ENCODE results near the gene MKI67. TPM values are rescaled to one million over a fixed set of nuclear protein-coding genes. Genes with fewer than 3 reads are reported as not detected.
A peak's percentile ranks its signal among the peaks of the same experiment; 100 is the strongest.

The MKI67 gene
- total RNA-seq, 1 donor from 2014 or later: 1.2 TPM

DNA sequence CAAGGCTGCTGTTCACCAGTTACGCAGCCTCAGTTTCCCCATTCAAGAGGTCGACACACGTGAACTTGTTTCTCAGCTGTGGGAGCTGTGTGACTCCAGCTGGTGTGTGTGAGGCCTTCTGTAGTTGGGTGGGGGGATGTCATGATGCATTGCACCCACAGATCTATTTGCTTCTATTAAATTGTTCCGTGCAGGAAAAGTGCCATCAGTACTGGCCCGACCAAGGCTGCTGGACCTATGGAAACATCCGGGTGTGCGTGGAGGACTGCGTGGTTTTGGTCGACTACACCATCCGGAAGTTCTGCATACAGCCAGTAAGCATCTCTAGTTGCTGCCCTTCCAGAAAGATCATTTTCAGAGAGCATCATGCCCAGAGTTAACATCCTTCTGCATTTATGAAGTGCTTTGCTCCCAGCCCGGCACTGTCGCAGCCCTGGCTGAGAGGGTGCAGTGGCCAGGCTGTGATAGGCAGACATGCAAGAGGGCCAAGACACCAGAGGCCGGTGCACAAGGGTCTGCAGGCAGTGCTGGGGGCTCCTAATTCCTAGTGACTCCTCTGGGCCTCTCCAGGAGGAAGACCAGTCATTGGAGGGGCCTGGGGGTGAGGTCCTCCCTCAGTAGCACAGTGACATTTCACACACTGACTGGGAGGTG is 60.2 kb downstream of the MKI67 start:
- Histone ChIP-seq H3K9me3 (replicated peaks) (no peaks in the 10 kb centered on the region), H3K27ac (replicated peaks) (no peak overlapping the region), H3K36me3 (peaks cover 44% of the 10 kb centered on the region), H3K4me3 (no peak overlapping the region), H3K4me1 (peaks cover 45% of the 10 kb centered on the region), H3K27me3 (ENCODE audit: low read depth) (no peaks in the 10 kb centered on the region)
- intact Hi-C loops (cut with micrococcal nuclease): loop anchor here (10.0 kb wide), 2 partner anchors 51 to 161 kb away; partner anchors contain the start of gene PTPRE
- TF ChIP-seq, protein P1, sequence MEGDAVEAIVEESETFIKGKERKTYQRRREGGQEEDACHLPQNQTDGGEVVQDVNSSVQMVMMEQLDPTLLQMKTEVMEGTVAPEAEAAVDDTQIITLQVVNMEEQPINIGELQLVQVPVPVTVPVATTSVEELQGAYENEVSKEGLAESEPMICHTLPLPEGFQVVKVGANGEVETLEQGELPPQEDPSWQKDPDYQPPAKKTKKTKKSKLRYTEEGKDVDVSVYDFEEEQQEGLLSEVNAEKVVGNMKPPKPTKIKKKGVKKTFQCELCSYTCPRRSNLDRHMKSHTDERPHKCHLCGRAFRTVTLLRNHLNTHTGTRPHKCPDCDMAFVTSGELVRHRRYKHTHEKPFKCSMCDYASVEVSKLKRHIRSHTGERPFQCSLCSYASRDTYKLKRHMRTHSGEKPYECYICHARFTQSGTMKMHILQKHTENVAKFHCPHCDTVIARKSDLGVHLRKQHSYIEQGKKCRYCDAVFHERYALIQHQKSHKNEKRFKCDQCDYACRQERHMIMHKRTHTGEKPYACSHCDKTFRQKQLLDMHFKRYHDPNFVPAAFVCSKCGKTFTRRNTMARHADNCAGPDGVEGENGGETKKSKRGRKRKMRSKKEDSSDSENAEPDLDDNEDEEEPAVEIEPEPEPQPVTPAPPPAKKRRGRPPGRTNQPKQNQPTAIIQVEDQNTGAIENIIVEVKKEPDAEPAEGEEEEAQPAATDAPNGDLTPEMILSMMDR (IDR thresholded peaks at IDR 0.05; ENCODE audit: borderline replicate concordance): no peak
- DNase-seq: no peak

DNA sequence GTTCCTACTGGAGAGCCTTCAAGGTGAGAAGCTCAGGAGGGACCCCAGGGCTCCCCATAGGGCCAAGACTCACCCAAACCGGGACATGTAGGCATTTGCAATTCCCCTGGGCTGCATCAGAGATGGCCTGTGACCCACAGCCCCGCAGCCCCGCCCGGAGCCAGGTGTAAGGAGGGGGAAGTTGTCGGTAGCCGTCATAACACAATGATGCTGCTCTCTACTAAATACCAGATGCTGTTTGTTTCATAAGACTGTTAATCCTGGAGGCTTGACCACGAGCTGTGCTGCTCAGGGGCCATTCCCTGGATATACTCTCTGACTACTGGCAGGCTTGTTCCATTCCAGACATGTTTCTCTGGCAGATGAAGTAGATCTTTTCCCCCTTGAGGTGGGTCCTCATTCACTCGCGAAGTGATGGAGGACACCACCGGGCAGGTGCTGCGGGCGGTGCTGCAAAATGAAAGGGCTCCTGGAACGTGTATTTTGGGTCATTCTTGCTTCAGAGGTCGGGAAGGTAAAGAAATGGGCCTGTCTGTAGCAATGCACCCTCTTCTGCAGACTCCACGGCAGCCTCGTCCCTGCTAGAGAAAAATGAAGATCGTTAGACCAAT is 61.1 kb downstream of the MKI67 start:
- Histone ChIP-seq H3K4me1 (peaks cover 45% of the 10 kb centered on the region), H3K4me3 (no peak overlapping the region)
- TF ChIP-seq, protein P1 (IDR thresholded peaks at IDR 0.05; ENCODE audit: borderline replicate concordance): no peak

DNA sequence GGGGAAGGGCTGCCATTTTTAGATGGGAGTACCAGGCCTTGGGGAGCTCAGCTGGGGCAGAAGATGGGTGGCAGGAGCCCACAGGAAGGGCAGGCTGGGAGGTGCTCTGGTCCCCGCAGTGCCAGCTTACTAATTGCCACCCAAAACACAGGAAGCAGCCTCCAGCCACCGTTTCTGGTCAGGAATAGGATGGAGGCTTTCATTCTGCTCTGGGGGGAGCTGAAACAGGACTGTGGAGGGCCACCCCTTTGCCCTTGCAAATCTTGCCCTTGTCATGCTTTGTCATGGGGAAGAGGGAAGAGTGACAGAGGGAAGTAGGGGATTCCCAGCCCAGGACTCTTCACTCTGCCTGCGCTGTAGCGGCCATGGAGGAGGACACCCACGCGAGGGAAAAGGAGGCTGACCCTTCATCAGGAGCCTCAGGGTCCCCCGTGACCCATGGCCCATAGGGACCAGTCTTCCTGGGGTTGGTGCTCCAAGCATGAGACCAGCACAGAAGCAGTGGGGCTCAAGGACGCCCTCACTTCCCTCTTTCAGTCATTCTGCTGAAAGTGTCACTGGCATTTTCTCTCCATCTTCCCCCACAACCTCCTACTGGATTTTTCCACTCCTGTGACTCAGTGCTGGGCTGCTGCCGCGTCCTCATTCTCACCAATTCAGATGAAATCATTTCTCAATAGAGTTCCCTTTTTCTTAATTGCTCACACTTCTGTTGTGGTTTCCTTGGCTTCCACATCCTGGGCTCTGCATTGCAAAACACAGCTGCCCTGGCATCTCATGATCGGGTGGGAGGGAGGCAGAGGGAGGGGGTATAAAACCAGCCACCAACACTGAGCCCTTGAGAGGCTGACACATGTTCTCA is 61.9 kb downstream of the MKI67 start:
- Histone ChIP-seq H3K9me3 (replicated peaks) (no peaks in the 10 kb centered on the region), H3K27me3 (ENCODE audit: low read depth) (no peaks in the 10 kb centered on the region), H3K27ac (replicated peaks) (peak overlapping the region; percentile 75), H3K4me3 (no peak overlapping the region), H3K36me3 (peaks cover 37% of the 10 kb centered on the region), H3K4me1 (peaks cover 42% of the 10 kb centered on the region)
- intact Hi-C loops (cut with micrococcal nuclease): loop anchor here (10.0 kb wide), 2 partner anchors 50 to 160 kb away; partner anchors contain the start of gene PTPRE
- peak; percentile 70 for DNase-seq
- TF ChIP-seq, protein P1 (IDR thresholded peaks at IDR 0.05; ENCODE audit: borderline replicate concordance): no peak

More for the DNA sequence above, 61.1 kb downstream of the MKI67 start:
- no peaks in the 10 kb centered on the region for H3K27me3 ChIP-seq (ENCODE audit: low read depth)
- no peaks in the 10 kb centered on the region for H3K9me3 ChIP-seq (replicated peaks)
- no peak for DNase-seq
- intact Hi-C loops (cut with micrococcal nuclease): loop anchor here (10.0 kb wide), 2 partner anchors 50 to 160 kb away; partner anchors contain the start of gene PTPRE
- H3K36me3 ChIP-seq: peaks cover 39% of the 10 kb centered on the region
- H3K27ac ChIP-seq (replicated peaks): peak overlapping the region; percentile 75

DNA sequence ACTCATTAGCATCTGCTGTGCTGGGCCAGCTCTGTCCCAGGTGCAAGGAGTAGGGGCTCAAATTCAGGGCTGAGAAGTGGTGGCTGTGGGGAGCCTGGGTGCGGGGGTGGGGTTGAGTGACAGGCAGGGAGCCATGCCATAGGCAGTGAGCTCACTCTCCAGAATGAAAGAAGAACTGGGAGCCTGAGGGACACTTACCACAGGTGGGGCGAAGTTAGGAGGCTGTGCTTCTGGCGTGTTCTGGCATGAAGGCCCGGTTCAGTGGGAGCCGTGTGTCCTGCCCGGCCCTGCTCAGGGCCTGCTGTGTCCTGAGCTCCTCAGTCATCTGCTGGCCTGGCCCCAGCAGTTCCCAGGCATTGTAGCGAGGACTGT is 62.5 kb downstream of the MKI67 start:
- no peak for DNase-seq
- Histone ChIP-seq H3K4me3 (no peak overlapping the region), H3K27ac (replicated peaks) (peak overlapping the region; percentile 75), H3K9me3 (replicated peaks) (no peaks in the 10 kb centered on the region), H3K27me3 (ENCODE audit: low read depth) (no peaks in the 10 kb centered on the region), H3K4me1 (peaks cover 40% of the 10 kb centered on the region), H3K36me3 (peaks cover 37% of the 10 kb centered on the region)
- intact Hi-C loops (cut with micrococcal nuclease): loop anchor here (10.0 kb wide), 2 partner anchors 49 to 159 kb away; partner anchors contain the start of gene PTPRE
- TF ChIP-seq, protein P1 (IDR thresholded peaks at IDR 0.05; ENCODE audit: borderline replicate concordance): no peak

DNA sequence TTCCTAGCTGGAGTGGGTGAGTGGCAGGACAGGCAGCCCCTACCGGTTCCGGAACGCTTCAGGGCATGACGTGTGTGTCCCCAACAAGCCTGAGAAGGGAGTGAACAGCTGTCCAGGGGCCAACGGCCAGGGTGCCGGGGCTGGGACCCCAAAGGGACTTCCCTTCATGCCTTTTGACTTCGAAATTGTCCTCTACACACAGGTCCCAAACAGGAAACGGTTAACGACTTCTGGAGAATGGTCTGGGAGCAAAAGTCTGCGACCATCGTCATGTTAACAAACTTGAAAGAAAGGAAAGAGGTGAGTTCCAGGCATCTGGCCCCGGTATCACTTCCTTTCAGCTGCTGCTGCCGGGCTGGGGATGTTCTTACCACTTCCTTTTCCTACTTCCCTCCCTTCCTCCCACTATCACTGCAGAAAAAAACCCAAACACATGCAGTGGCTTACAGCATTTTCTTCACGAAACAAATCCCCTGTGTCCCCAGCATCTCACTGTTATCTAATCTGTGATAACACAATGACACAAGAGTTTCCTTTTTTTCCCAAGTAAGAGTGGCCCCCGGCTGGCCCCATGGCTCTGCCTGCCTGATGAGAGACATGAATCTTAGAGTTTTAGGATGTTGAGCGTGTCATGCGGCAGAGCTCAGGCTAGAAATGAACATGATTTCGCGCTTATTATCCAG is 63.2 kb downstream of the MKI67 start:
- intact Hi-C loops (cut with micrococcal nuclease): loop anchor here (10.0 kb wide), 2 partner anchors 48 to 158 kb away; partner anchors contain the start of gene PTPRE
- DNase-seq: no peak
- H3K27ac ChIP-seq (replicated peaks): peak overlapping the region; percentile 75

More for the DNA sequence above, 63.2 kb downstream of the MKI67 start:
- TF ChIP-seq, protein P1 (IDR thresholded peaks at IDR 0.05; ENCODE audit: borderline replicate concordance): no peak
- Histone ChIP-seq H3K4me3 (peak overlapping the region; percentile 22), H3K27me3 (ENCODE audit: low read depth) (no peaks in the 10 kb centered on the region), H3K4me1 (peaks cover 40% of the 10 kb centered on the region), H3K36me3 (peaks cover 31% of the 10 kb centered on the region), H3K9me3 (replicated peaks) (no peaks in the 10 kb centered on the region)

Data from left ventricle myocardium inferior (tissue), 1 donor.